ENCODE results near the gene CLDN12. TPM values are rescaled to one million over a fixed set of nuclear protein-coding genes. Genes with fewer than 3 reads are reported as not detected.

The CLDN12 gene
- total RNA-seq, 4 donors from 2014 or later: 10.0 to 17.8 (median 14.6) TPM

GRCh38 chr7:90396420-90396819 is 6.8 kb upstream of the CLDN12 start:
- no peak for TF ChIP-seq CTCF (IDR thresholded peaks at IDR 0.05; ENCODE audit: low read depth)

GRCh38 chr7:90401989-90402388 is 1.3 kb upstream of the CLDN12 start:
- no peak for TF ChIP-seq CTCF (IDR thresholded peaks at IDR 0.05; ENCODE audit: low read depth)

- TF ChIP-seq CTCF (IDR thresholded peaks at IDR 0.05; ENCODE audit: low read depth): no peak
Observed at GRCh38 chr7:90402785-90403173, 482 bp upstream of the CLDN12 start.

DNA sequence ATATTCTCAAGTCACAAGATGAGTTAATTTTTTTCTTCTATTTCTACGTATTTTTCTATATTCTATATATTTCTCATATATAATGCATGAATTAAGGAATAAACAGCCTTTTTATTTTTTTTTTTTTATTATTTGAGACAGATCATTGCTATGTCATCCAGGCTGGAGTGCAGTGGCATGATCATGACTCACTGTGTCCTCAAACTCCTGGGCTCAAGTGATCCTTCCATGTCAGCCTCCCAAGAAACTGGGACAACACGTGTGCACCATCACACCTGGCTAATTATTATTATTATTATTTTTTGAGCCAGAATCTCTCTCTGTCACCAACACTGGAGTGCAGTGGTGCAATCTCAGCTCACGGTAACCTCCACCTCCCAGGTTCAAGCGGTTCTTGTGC is 1.5 kb downstream of the CLDN12 start:
- TF ChIP-seq CTCF (IDR thresholded peaks at IDR 0.05; ENCODE audit: low read depth): no peak

- no peak for TF ChIP-seq CTCF (IDR thresholded peaks at IDR 0.05; ENCODE audit: low read depth)
Observed at GRCh38 chr7:90407484-90407821, 4.2 kb downstream of the CLDN12 start.

- TF ChIP-seq CTCF (IDR thresholded peaks at IDR 0.05; ENCODE audit: low read depth): no peak
Observed at GRCh38 chr7:90408142-90408541, 4.9 kb downstream of the CLDN12 start.

- no peak for TF ChIP-seq CTCF (IDR thresholded peaks at IDR 0.05; ENCODE audit: low read depth)
Observed at GRCh38 chr7:90409667-90410066, 6.4 kb downstream of the CLDN12 start.

GRCh38 chr7:90411510-90411909 is 8.2 kb downstream of the CLDN12 start:
- TF ChIP-seq CTCF (IDR thresholded peaks at IDR 0.05; ENCODE audit: low read depth): no peak
